SHP77 (cell line): ENCODE data around the gene DIP2B.
"Not testable (repeated sequence)": the region's sequence is repeated elsewhere in the genome, so short reads cannot be mapped to it uniquely, and the experiment has no call there.

Source experiments
- DNase-seq, 2 experiments: peaks; one replicate each; lab custom pipeline; 2025; lab: John Stamatoyannopoulos, UW

DIP2B gene, protein sequence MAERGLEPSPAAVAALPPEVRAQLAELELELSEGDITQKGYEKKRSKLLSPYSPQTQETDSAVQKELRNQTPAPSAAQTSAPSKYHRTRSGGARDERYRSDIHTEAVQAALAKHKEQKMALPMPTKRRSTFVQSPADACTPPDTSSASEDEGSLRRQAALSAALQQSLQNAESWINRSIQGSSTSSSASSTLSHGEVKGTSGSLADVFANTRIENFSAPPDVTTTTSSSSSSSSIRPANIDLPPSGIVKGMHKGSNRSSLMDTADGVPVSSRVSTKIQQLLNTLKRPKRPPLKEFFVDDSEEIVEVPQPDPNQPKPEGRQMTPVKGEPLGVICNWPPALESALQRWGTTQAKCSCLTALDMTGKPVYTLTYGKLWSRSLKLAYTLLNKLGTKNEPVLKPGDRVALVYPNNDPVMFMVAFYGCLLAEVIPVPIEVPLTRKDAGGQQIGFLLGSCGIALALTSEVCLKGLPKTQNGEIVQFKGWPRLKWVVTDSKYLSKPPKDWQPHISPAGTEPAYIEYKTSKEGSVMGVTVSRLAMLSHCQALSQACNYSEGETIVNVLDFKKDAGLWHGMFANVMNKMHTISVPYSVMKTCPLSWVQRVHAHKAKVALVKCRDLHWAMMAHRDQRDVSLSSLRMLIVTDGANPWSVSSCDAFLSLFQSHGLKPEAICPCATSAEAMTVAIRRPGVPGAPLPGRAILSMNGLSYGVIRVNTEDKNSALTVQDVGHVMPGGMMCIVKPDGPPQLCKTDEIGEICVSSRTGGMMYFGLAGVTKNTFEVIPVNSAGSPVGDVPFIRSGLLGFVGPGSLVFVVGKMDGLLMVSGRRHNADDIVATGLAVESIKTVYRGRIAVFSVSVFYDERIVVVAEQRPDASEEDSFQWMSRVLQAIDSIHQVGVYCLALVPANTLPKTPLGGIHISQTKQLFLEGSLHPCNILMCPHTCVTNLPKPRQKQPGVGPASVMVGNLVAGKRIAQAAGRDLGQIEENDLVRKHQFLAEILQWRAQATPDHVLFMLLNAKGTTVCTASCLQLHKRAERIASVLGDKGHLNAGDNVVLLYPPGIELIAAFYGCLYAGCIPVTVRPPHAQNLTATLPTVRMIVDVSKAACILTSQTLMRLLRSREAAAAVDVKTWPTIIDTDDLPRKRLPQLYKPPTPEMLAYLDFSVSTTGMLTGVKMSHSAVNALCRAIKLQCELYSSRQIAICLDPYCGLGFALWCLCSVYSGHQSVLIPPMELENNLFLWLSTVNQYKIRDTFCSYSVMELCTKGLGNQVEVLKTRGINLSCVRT (N-terminal part only)

GRCh38 chr12:50504798-50505674 lies at the start of gene DIP2B:
DIP2B (plus strand) TSS chr12:50504985; CDS start chr12:50505141, 156 bp downstream.
- DNase-seq, result peak; percentile 81 to 87

GRCh38 chr12:50458606-50459005 lies 46.2 kb upstream of the DIP2B start:
- no peak for DNase-seq

DNA sequence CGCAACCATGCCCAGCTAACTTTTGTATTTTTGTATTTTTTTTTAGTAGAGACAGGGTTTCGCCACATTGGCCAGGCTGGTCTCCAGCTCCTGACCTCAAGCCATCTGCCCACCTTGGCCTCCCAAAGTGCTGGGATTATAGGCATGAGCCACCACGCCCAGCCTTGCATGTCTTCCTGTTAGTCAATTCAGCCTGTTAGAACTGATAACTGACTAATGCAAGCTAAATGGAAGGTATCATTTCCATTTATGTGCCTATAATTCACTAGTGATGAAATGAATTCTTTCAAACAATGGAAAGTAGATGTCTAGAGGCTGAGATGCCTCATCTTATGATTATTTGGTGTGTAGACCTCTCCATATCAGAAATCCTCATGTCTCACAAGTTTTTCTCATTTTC lies 37.3 kb upstream of the DIP2B start:
- DNase-seq, result no peak

DNA sequence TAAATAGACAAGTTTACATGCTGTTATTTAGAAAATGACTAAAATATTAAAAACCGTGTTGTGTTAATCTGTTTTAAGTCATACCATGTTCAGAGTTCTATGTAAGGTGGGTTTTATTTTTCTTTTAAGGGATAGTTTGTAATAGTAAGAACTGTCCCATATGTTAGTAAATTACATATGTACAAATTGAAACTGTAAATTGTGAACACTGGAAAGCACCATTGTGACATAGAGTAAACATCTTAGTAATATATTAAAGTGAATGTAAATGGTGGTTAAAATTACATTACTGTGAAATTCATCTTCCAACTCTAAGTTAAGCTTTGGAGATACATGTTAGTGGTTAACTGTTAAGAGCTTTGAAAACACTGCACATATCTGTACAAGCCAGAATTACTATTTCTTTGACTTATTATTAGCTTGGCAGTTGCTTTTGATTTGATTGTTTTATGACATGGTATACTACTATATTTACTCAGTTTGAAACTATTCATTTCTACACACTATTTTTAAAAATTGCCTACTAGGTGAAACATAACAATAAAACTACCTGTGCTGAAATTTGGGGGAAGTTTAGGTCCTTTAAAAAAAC lies 27.4 kb upstream of the DIP2B start:
- DNase-seq, result no peak

- DNase-seq, result no peak
Observed at GRCh38 chr12:50482571-50482970, 22.2 kb upstream of the DIP2B start.

DNA sequence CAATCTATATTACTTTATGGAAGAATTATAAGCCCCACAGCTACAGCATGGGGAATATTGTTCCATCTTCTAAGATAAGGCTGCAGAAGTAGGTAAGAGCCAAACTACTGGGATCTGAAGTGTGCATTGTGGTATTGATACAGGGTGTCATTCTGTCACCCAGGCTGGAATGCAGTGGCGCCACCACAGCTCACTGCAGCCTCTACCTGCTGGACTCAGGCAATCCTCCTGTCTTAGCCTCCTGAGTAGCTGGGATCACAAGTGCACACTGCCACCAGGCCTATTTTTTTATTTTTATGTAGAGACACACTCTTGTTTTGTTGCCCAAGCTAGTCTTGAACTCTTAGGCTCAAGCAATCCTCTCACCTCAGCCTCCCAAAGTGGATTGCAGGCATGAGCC lies 21.3 kb upstream of the DIP2B start:
- DNase-seq, result no peak

DNA sequence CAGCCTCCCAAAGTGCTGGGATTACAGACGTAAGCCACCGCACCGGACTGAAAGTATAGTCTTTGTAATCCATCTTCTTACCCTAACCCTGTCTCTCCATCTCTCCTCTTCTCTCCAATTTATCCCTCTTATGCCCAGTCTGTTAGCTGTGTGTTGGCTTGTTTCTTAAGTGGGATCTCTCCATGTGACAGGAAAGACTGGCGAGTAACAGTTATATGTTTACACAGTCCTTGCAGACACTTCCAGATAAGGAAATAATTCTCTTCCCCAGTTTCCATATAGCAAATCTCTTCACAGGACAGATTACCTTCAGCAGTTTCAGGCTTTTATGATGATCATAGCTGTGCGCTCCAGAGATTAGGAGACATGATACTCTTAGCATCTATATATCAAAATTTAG lies 16.0 kb upstream of the DIP2B start:
- no peak for DNase-seq

- not testable (repeated sequence) for DNase-seq
Observed at GRCh38 chr12:50498119-50498518, 6.7 kb upstream of the DIP2B start.

GRCh38 chr12:50505675-50506530 lies 1.1 kb downstream of the DIP2B start:
- no peak for DNase-seq

DNA sequence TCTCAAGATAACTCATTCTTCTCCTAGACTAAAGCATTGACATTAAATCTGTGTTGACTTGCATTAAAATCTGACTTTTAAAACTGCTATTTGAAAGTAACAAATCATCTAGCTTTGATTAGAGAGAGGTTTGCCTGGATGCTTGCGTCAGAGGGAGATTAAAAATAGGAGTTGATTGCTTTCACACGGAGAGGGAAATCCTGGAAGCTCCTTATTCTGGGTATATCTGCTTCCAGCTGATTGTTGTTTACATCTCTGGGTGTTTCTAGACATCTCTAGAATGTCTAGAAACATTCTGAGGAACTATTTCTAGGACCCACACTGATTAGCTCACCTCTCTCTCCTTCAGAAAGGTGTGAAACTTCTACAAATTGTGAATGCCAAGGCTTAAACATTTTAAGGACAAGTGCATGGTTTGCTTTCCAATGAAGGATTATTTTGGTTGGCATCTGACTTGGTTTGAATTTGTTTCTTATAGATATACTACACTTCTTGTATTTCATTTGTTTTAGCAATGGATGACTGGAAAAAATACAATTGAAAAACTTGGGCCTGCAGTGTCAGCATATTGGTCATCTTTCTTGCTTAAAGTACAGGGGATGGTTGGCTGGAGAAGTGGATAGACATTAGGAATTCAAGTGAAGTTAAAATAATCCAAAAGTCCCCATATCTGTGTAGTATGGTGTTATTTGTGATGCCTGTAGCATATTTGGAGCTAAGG lies 2.1 kb downstream of the DIP2B start:
- no peak for DNase-seq

DNA sequence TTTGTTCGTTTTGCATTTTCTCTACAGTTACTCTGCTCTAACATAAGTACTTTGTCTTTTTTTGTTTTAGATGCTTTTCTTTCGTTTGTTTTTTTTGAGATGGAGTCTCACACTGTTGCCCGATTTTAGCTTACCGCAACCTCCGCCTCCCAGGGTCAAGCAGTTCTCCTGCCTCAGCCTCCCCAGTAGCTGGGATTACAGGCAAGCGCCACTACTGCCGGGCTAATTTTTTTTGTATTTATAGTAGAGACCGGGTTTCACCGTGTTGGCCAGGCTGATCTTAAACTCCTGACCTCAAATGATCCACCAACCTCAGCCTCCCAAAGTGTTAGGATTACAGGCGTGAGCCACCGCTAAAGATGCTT lies 2.7 kb downstream of the DIP2B start:
- no peak for DNase-seq

DNA sequence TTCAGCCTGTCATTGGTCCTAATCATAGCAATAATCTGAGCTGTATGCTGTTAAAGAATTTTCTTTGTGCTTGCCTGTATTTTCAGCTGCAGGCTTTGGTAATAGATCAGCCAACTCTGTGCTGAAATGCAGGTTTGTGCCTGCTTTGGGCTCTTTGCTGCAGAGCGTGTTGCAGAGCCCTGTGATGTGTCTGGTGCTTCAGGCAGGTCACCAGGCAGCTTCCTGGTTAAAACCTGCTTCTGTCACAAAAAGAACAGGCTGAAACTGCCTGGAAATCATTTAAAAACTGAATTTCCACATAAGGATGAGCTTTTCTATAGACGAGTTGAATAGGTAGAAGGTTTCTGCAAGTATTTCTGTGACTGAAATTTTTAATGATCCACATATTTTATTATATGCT lies 3.1 kb downstream of the DIP2B start:
- no peak for DNase-seq

DNA sequence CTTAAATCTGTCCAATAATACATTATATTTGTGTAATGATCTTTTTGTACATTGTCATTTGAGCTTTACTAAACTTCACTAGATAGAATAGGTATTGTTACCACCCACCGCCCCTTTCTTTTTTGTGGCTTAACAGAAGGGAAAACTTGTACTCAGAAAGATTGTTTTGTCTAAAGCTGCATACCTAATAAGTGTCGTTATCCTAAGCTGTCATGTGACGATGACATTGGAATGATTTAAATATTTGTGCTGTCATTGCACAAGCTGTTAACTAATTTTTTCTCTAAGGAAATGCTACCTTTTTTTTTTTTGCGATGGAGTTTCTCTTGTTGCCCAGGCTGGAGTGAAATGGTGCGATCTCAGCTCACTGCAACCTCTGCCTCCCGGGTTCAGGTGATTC lies 3.6 kb downstream of the DIP2B start:
- no peak for DNase-seq

DNA sequence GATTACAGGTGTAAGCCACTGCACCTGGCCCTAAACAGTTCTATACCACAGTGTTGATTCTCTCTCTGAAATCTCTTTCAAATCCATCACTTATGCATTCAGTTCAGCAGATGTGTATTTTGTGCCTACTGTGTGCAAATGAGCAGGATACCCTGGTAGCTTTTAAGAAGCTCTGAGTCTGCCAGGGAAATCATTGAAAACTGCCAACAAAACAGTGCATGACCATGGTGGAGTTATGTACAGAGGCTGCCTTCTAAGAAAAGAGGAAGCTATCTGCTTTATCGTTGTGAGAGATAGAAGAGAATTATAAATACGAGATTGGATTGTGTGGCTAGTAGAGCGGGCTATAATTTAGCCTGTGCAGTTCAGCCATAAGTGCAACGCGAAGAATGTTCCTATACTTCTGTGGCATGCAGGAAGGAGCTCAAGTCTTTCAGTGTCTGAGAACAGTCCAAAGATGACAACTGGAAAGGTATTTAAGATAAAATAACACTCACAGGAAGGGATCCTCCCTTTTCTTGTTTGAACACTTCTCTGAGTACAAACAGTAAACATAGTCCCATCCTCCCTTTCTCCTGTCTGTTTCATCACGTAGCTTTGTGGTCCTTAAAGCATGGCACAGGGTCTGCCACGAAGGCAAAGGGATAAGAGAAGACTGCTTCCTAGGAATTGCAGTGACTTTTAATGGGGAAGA lies 4.3 kb downstream of the DIP2B start:
- no peak for DNase-seq

DNA sequence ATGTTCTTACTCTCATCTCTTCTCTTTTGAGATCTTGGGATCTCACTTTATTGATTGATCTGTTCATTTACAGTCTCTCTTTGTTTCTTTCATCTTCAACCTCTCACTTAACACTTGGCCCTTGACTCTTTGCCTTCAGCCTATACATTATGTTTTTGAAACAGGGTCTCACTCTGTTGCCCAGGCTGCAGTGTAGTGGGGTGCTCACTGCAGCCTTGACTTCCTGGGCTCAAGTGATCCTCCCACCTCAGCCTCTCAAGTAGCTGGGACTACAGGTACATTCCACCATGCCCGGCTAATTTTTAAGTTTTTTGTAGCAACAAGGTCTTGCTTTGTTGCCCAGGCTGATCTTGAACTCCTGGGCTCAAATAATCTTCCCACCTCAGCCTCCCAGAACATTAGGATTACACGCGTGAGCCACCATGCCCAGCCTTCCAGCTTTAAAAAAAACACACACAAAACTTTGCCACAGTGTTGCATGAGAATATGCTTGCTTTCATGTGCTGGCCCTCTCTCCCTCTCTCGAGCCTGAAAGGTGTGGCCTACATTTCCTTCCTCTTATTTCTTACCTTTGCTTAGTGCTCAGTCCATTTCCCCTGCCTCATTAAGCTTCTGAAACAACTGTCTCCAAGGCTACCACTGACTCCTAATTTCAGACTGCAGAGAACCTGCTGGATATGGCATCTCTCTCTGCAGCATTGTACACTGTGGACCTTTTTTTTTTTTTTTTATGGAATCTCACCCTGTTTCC lies 9.9 kb downstream of the DIP2B start:
- no peak for DNase-seq

- DNase-seq, result no peak
Observed at GRCh38 chr12:50515587-50515986, 10.8 kb downstream of the DIP2B start.

- no peak for DNase-seq
Observed at GRCh38 chr12:50517421-50518048, 12.8 kb downstream of the DIP2B start.
